Smooth muscle cell (in vitro differentiated cells): Measurements from ENCODE around the gene NINJ2. TPM values are rescaled to one million over a fixed set of nuclear protein-coding genes. Genes with fewer than 3 reads are reported as not detected.

Experiments used
- DNase-seq: peaks from one replicate; lab custom pipeline; 2025; ENCODE audit not compliant: unreplicated experiment; lab: John Stamatoyannopoulos, UW
- H2AFZ ChIP-seq: fragments of 200-600 bp; sonication (generic); 2 replicates; pipeline ENCODE4 v1.6.0; 2016; ENCODE audit warnings: antibody characterized with exemption, low read depth, mild to moderate bottlenecking
- H3F3A ChIP-seq: fragments of 200-600 bp; sonication (generic); 2 replicates; pipeline ENCODE4 v1.6.0; 2017; ENCODE audit warnings: antibody characterized with exemption, low read depth
- H3K27ac ChIP-seq: fragments of 200-600 bp; sonication (generic); 2 replicates; pipeline ENCODE4 v1.5.1; 2016; ENCODE audit warnings: low read depth, mild to moderate bottlenecking
- H3K27me3 ChIP-seq: fragments of 200-600 bp; sonication (generic); 2 replicates; pipeline ENCODE4 v1.6.1; 2016; ENCODE audit warnings: low read depth, mild to moderate bottlenecking
- H3K36me3 ChIP-seq: fragments of 200-600 bp; sonication (generic); 2 replicates; pipeline ENCODE4 v1.5.1; 2016; ENCODE audit warnings: low read depth
- H3K4me1 ChIP-seq: fragments of 200-600 bp; sonication (generic); 2 replicates; pipeline ENCODE4 v1.5.1; 2016; ENCODE audit warnings: low read depth
- H3K4me2 ChIP-seq: fragments of 200-600 bp; sonication (generic); 2 replicates; pipeline ENCODE4 v1.6.0; 2016; ENCODE audit warnings: mild to moderate bottlenecking
- H3K4me3 ChIP-seq: fragments of 200-600 bp; sonication (generic); 2 replicates; pipeline ENCODE4 v1.5.1; 2016; ENCODE audit warnings: mild to moderate bottlenecking
- H3K79me2 ChIP-seq: fragments of 200-600 bp; sonication (generic); 2 replicates; pipeline ENCODE4 v1.6.0; 2016; ENCODE audit warnings: low read depth, mild to moderate bottlenecking
- H3K9ac ChIP-seq: fragments of 200-600 bp; sonication (generic); 2 replicates; pipeline ENCODE4 v1.6.0; 2016; ENCODE audit warnings: low read depth
- H3K9me3 ChIP-seq: fragments of 200-600 bp; sonication (generic); replicated peaks from 2 replicates; pipeline ENCODE4 v1.5.1; 2016; ENCODE audit warnings: low read depth
- H4K20me1 ChIP-seq: fragments of 200-600 bp; sonication (generic); 2 replicates; pipeline ENCODE4 v1.6.0; 2016; ENCODE audit warnings: low read depth
- WGBS: methylation state at CpG from one replicate; pipeline ENCODE4 v1.1.7; 2016; ENCODE audit warnings: low lambda C conversion rate; 5-methylcytosine and 5-hydroxymethylcytosine counted together
- polyA plus RNA-seq: library from polyadenylated mRNA; unstranded; fragments of >200 nt; fragmentation: Nextera tagmentation; extraction: Ambion mirVana; gene quantifications from 2 replicates; pipeline ENCODE4 v1.2.1, GENCODE V29; 2016
- total RNA-seq: library from RNA; depleted of rRNA; stranded (reverse); fragments of >200 nt; gene quantifications from 2 replicates; pipeline ENCODE4 v1.2.3, GENCODE V29; 2014
- TF ChIP-seq, protein P1 (sequence below): fragments of 200-600 bp; sonication (generic); IDR thresholded peaks from 2 replicates; pipeline ENCODE4 v1.5.1; 2017; ENCODE audit warnings: borderline replicate concordance, mild to moderate bottlenecking, antibody characterized with exemption; ENCODE audit not compliant: insufficient read depth, poor library complexity, severe bottlenecking

NINJ2 gene
- total and polyA plus RNA-seq, 2 experiments from 2014 or later = 4.2 to 12.1 TPM

DNA sequence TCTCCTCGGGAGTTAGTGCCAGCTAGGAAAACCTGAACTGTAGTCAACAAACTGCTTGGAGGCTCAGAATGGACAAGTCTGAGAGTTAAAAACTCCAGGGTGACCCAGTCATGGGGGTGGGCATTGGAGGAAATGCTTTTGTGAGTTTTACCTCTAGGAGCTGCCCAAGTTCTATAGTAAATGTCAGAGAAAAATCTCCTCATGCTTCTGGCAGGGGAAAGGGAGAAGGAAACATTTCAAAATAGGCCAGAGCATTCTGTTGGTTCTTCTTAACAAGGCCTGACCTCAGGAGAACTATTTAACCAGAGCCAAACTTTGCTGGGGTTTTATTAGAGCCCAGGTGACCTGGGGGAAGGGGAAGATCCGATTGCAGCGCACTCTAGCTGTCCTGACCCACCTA lies 12.3 kb downstream of the NINJ2 start:
- no peak overlapping the region for H3K9ac ChIP-seq
- H2AFZ ChIP-seq = no peak overlapping the region
- no peaks in the 10 kb centered on the region for H3K9me3 ChIP-seq
- H4K20me1 ChIP-seq = no peaks in the 10 kb centered on the region
- no peak for DNase-seq
- TF ChIP-seq, protein P1, sequence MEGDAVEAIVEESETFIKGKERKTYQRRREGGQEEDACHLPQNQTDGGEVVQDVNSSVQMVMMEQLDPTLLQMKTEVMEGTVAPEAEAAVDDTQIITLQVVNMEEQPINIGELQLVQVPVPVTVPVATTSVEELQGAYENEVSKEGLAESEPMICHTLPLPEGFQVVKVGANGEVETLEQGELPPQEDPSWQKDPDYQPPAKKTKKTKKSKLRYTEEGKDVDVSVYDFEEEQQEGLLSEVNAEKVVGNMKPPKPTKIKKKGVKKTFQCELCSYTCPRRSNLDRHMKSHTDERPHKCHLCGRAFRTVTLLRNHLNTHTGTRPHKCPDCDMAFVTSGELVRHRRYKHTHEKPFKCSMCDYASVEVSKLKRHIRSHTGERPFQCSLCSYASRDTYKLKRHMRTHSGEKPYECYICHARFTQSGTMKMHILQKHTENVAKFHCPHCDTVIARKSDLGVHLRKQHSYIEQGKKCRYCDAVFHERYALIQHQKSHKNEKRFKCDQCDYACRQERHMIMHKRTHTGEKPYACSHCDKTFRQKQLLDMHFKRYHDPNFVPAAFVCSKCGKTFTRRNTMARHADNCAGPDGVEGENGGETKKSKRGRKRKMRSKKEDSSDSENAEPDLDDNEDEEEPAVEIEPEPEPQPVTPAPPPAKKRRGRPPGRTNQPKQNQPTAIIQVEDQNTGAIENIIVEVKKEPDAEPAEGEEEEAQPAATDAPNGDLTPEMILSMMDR = no peak
- H3K27ac ChIP-seq = no peak overlapping the region
- no peak overlapping the region for H3K4me3 ChIP-seq
- H3K36me3 ChIP-seq = no peaks in the 10 kb centered on the region
- no peaks in the 10 kb centered on the region for H3F3A ChIP-seq
- WGBS = 85% methylated on average over 3 of the region's 3 CpGs
- H3K27me3 ChIP-seq = no peaks in the 10 kb centered on the region
- no peaks in the 10 kb centered on the region for H3K4me1 ChIP-seq
- H3K79me2 ChIP-seq = no peaks in the 10 kb centered on the region
- H3K4me2 ChIP-seq = no peak overlapping the region

DNA sequence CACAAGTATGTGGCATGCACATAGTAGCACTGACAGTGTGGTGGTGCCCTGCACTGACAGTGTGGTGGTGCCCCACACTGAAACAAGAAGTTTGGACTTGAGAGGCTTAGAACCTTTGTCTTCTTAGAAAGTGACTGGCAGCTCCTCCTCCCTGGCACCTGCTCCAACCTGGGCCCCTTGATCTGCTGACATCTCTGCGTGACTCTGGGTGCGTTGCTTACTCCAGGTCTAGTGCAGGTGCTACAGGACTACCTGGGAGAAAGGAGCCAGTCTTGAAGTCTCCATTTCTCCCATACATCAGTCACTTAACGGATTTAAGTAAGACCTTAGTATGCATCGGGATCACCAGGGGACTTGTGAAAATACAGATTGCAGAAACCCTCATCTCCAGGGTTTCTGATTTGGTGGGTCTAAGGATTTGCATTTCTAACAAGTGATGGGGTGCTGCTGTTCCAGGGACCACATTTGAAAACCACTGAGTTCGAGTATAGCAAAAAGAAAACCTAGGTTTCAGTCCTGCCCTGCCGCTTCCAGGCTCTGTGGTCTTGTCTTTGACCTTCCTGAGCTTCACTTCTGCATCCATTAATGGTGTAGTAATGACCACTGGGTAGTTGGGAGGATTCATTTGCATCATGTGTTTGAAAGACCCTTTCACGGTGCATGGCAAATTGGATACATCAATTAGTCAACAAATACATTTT lies 15.7 kb downstream of the NINJ2 start:
- Histone ChIP-seq H3K36me3 (no peaks in the 10 kb centered on the region), H3K27ac (no peak overlapping the region)

DNA sequence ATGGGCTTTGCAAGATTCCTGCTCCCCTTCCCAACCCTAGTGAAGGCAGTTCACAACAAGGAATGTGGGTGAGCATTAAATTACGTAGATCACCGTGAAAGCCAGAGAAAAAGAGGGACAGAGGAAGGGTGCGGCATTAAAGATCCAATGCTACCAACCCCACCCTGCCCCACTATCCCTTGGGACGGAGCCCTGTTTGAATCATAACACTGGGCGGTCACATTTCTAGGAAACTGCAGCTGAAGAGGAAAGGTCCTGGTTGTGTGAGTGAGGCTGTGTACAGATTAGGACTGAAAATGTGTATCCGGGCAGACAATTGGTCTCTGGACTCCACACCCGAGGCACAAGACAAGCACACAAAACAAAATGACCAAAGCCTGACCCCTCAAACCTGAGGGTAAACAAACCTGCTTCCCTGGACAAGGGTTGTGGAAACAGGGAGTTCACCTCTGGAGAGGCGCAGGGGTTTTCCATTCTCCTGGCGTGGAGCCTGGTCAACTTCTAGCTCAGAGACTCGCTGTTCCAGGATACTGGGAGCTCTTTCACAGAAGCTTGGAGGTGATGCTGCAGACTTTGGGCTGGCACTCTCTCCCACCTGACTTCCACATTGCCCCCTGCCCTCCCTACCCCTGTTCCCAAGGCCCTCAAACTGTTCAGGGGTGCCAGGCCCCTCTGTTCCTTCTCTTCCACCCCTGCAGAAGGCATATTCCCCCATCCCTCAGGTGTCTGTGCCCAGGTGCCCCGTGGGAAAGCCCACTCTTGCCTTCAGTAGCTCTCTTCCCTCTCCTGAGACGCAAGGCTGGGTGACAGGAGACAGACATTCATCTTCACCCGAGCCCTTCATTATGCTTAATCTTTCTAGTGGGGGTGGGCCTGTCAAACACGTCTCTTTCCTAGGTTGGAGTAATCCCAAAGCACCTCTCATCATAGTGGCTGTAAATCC lies 16.5 kb downstream of the NINJ2 start:
- Histone ChIP-seq H3K4me2 (no peak overlapping the region), H3K79me2 (no peaks in the 10 kb centered on the region), H3K4me3 (no peak overlapping the region), H3K4me1 (no peaks in the 10 kb centered on the region), H3K27ac (no peak overlapping the region), H3K27me3 (no peaks in the 10 kb centered on the region), H3K36me3 (no peaks in the 10 kb centered on the region), H3F3A (peaks cover 5% of the 10 kb centered on the region), H3K9me3 (no peaks in the 10 kb centered on the region), H3K9ac (no peak overlapping the region), H2AFZ (no peak overlapping the region), H4K20me1 (no peaks in the 10 kb centered on the region)
- 88% methylated on average over 14 of the region's 14 CpGs for WGBS
- no peak for DNase-seq
- TF ChIP-seq, protein P1 = no peak

More for the DNA sequence above, 15.7 kb downstream of the NINJ2 start:
- no peaks in the 10 kb centered on the region for H3K27me3 ChIP-seq
- no peak overlapping the region for H2AFZ ChIP-seq
- no peaks in the 10 kb centered on the region for H3K4me1 ChIP-seq
- H3K9ac ChIP-seq = no peak overlapping the region
- H4K20me1 ChIP-seq = no peaks in the 10 kb centered on the region
- H3K79me2 ChIP-seq = no peaks in the 10 kb centered on the region
- TF ChIP-seq, protein P1 = no peak
- WGBS = 81% methylated on average over 7 of the region's 7 CpGs
- peaks cover 5% of the 10 kb centered on the region for H3F3A ChIP-seq
- H3K9me3 ChIP-seq = no peaks in the 10 kb centered on the region
- no peak overlapping the region for H3K4me2 ChIP-seq
- H3K4me3 ChIP-seq = no peak overlapping the region
- DNase-seq = no peak
